SK-N-SH (cell line): Measurements from ENCODE around the gene ZFP92. TPM values are rescaled to one million over a fixed set of nuclear protein-coding genes. Genes with fewer than 3 reads are reported as not detected.

Source experiments
- CTCF ChIA-PET: fragments of 300-600, 350-600 bp; formaldehyde crosslinking; extraction: SDS; loops from one replicate; lab custom pipeline; 2021; lab: Yijun Ruan, JAX
- POLR2A ChIA-PET: fragments of 350-600 bp; sonication (Branson Sonifier 250); formaldehyde crosslinking; extraction: SDS; loops from one replicate; lab custom pipeline; 2020; ENCODE audit warnings: antibody characterized with exemption, inconsistent platforms; lab: Yijun Ruan, JAX
- DNase-seq: peaks from one replicate; pipeline ENCODE4 v3.0.0; 2012
- H2AFZ ChIP-seq: fragments of 200-600 bp; sonication (generic); 2 replicates; pipeline ENCODE4 v1.8.1; 2016; ENCODE audit warnings: antibody characterized with exemption, mild to moderate bottlenecking, low read depth
- H3F3A ChIP-seq: fragments of 200-600 bp; sonication (generic); replicated peaks from 2 replicates; pipeline ENCODE3; 2016; ENCODE audit warnings: antibody characterized with exemption, mild to moderate bottlenecking; ENCODE audit not compliant: insufficient read depth
- H3K27ac ChIP-seq, 2 experiments: fragments of 200-500 bp in 1 of 2; fragments of 200-600 bp in 1 of 2; sonication (Bioruptor generic) in 1 of 2; sonication (generic), shearing (Covaris generic) in 1 of 2; 2 replicates each; pipeline versions ENCODE4 v1.5.1 to v1.6.1; 2014 to 2016; ENCODE audit warnings: low read depth in 2 of 2, inconsistent platforms in 1 of 2, low read length in 1 of 2, mild to moderate bottlenecking in 1 of 2, mixed read lengths in 1 of 2
- H3K27me3 ChIP-seq: fragments of 200-600 bp; sonication (generic), shearing (Covaris generic); 2 replicates; pipeline ENCODE4 v1.6.1; 2016; ENCODE audit warnings: mixed run types; ENCODE audit not compliant: insufficient read depth
- H3K36me3 ChIP-seq, 2 experiments: fragments of 200-500 bp in 1 of 2; fragments of 200-600 bp in 1 of 2; sonication (Bioruptor generic) in 1 of 2; sonication (generic) in 1 of 2; replicated peaks in 1 of 2; 2 replicates each; pipeline versions ENCODE3 to v1.5.1; 2014 to 2016; ENCODE audit warnings: low read length in 1 of 2, mild to moderate bottlenecking in 1 of 2; ENCODE audit not compliant: insufficient read depth in 2 of 2, control insufficient read depth in 1 of 2
- H3K4me1 ChIP-seq, 2 experiments: fragments of 200-500 bp in 1 of 2; fragments of 200-600 bp in 1 of 2; sonication (Bioruptor generic) in 1 of 2; sonication (generic), shearing (Covaris generic) in 1 of 2; 2 replicates each; pipeline versions ENCODE4 v1.5.1 to v1.6.1; 2014 to 2016; ENCODE audit warnings: low read depth in 1 of 2, low read length in 1 of 2, mixed run types in 1 of 2; ENCODE audit not compliant: insufficient read depth in 2 of 2, control insufficient read depth in 1 of 2
- H3K4me2 ChIP-seq: fragments of 200-600 bp; sonication (generic), shearing (Covaris generic); 2 replicates; pipeline ENCODE4 v1.6.1; 2017; ENCODE audit warnings: mixed run types
- H3K4me3 ChIP-seq, 2 experiments: fragments of 200-500 bp in 1 of 2; fragments of 200-600 bp in 1 of 2; sonication (Bioruptor generic) in 1 of 2; sonication (generic), shearing (Covaris generic) in 1 of 2; 2 replicates each; pipeline versions ENCODE4 v1.5.1 to v1.8.1; 2014 to 2016; ENCODE audit warnings: low read depth in 2 of 2, inconsistent platforms in 1 of 2, low read length in 1 of 2, mild to moderate bottlenecking in 1 of 2, mixed read lengths in 1 of 2, moderate library complexity in 1 of 2
- H3K79me2 ChIP-seq: fragments of 200-600 bp; sonication (generic); 2 replicates; pipeline ENCODE4 v1.8.1; 2017; ENCODE audit warnings: mild to moderate bottlenecking; ENCODE audit not compliant: insufficient read depth
- H3K9ac ChIP-seq: fragments of 200-600 bp; sonication (generic); 2 replicates; pipeline ENCODE4 v1.6.1; 2017; ENCODE audit warnings: mixed run types
- H3K9me2 ChIP-seq: fragments of 200-600 bp; sonication (generic); 2 replicates; pipeline ENCODE4 v1.6.1; 2017; ENCODE audit warnings: mixed run types
- H3K9me3 ChIP-seq: fragments of 200-600 bp; sonication (generic); 2 replicates; pipeline ENCODE4 v1.6.1; 2017; ENCODE audit warnings: mixed run types, mild to moderate bottlenecking, moderate library complexity
- H4K20me1 ChIP-seq: fragments of 200-600 bp; sonication (generic); 2 replicates; pipeline ENCODE4 v1.6.1; 2017; ENCODE audit warnings: mild to moderate bottlenecking, mixed run types; ENCODE audit not compliant: insufficient read depth
- CTCF ChIP-seq: fragments of 200-600 bp; sonication (generic); IDR thresholded peaks from 2 replicates; pipeline ENCODE4 v1.6.1; 2017; ENCODE audit warnings: antibody characterized with exemption, mild to moderate bottlenecking, moderate library complexity
- EP300 ChIP-seq, 2 experiments: IDR thresholded peaks; 2 replicates each; pipeline versions ENCODE4 v1.4.0 to v1.6.1; 2012; ENCODE audit warnings: borderline replicate concordance in 1 of 2, low read depth in 1 of 2, low read length in 1 of 2
- EZH2phosphoT487 ChIP-seq: fragments of 200-600 bp; sonication (generic); IDR thresholded peaks from 2 replicates; pipeline ENCODE4 v1.6.1; 2017; ENCODE audit warnings: low read depth, mixed run types, mild to moderate bottlenecking, antibody characterized with exemption, moderate library complexity, borderline replicate concordance
- FOXJ3 ChIP-seq: sonication (generic); formaldehyde crosslinking; IDR thresholded peaks from 2 replicates; pipeline ENCODE4 v1.5.1; 2020; ENCODE audit warnings: mild to moderate bottlenecking, missing genetic modification reagents
- GABPA ChIP-seq: IDR thresholded peaks from 2 replicates; pipeline ENCODE4 v1.4.0; 2012; ENCODE audit warnings: low read depth, mild to moderate bottlenecking
- GATA2 ChIP-seq: sonication (generic); formaldehyde crosslinking; IDR thresholded peaks from 2 replicates; pipeline ENCODE4 v1.5.0; 2020; ENCODE audit warnings: mild to moderate bottlenecking, missing genetic modification reagents
- IRF3 ChIP-seq: fragments of 150-350 bp; IDR thresholded peaks from 2 replicates; pipeline ENCODE4 v1.6.1; 2016; ENCODE audit warnings: mild to moderate bottlenecking, low read depth, low read length
- JUND ChIP-seq: IDR thresholded peaks from 2 replicates; pipeline ENCODE4 v1.4.0; 2012
- MXI1 ChIP-seq: IDR thresholded peaks from 2 replicates; pipeline ENCODE4 v1.6.1; 2012; ENCODE audit warnings: mild to moderate bottlenecking, low read depth, low read length, improper control_type of control experiment
- POLR2AphosphoS5 ChIP-seq: IDR thresholded peaks from 2 replicates; pipeline ENCODE4 v1.6.1; 2012; ENCODE audit warnings: low read depth, low read length
- RAD21 ChIP-seq: IDR thresholded peaks from 2 replicates; pipeline ENCODE4 v1.6.1; 2012; ENCODE audit warnings: mild to moderate bottlenecking, low read length
- SIN3A ChIP-seq: IDR thresholded peaks from 2 replicates; pipeline ENCODE4 v1.6.1; 2012; ENCODE audit warnings: low read depth, mild to moderate bottlenecking, low read length, moderate library complexity, borderline replicate concordance
- TEAD4 ChIP-seq: IDR thresholded peaks from 2 replicates; pipeline ENCODE4 v1.4.0; 2012; ENCODE audit warnings: mild to moderate bottlenecking, borderline replicate concordance; ENCODE audit not compliant: insufficient read depth
- YY1 ChIP-seq: IDR thresholded peaks from 2 replicates; pipeline ENCODE4 v1.4.0; 2012; ENCODE audit warnings: low read depth, mild to moderate bottlenecking
- WGBS: methylation state at CpG from one replicate; pipeline ENCODE4 v1.1.6; 2017; ENCODE audit warnings: low lambda C conversion rate; 5-methylcytosine and 5-hydroxymethylcytosine counted together
- polyA plus RNA-seq, 3 experiments: library from polyadenylated mRNA; depleted of rRNA; stranded (reverse); fragments of >200 nt; gene quantifications; 2 replicates each; pipeline ENCODE4 v1.2.3, GENCODE V29; 2012
- TF ChIP-seq, protein P1 (sequence below): IDR thresholded peaks from 2 replicates; pipeline ENCODE4 v1.4.0; 2012; ENCODE audit warnings: low read depth, borderline replicate concordance
- TF ChIP-seq, protein P2 (sequence below): IDR thresholded peaks from 2 replicates; pipeline ENCODE4; 2012

ZFP92 gene
- polyA plus RNA-seq, 1 of the 3 experiments (the other 2 are of a cell fraction), result 0.28 TPM

DNA sequence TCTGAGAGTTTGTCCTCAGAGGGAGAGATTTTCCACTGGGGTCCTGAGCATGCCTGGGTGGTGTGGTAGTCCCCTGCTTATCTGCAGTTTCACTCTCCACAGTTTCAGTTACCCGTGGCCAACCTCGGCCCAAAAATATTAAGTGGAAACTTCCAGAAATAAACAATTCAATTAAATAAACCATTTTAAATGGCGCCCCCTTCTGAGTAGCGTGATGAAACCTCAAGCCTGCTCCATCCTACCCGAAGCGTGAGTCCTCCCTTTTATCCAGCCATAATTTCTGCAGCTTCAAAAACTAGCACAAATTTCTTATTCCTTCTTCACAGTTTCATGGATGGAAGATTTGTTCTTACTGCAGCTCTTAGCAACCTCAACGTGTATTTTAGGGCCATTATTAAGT, 36.8 kb upstream of the ZFP92 start:
- CTCF ChIA-PET, result no interaction called here

GRCh38 chrX:153375571-153375970, 35.7 kb upstream of the ZFP92 start:
- Histone ChIP-seq H3K27ac (no peak overlapping the region), H3K9me2 (no peaks in the 10 kb centered on the region), H3F3A (no peaks in the 10 kb centered on the region), H3K36me3 (no peaks in the 10 kb centered on the region), H2AFZ (no peak overlapping the region), H3K4me1 (peaks cover 0 to 3% of the 10 kb centered on the region in 2 experiments; a peak in 1 of 4 replicates), H4K20me1 (no peaks in the 10 kb centered on the region), H3K4me2 (no peak overlapping the region), H3K79me2 (no peaks in the 10 kb centered on the region), H3K9ac (no peak overlapping the region), H3K9me3 (no peaks in the 10 kb centered on the region), H3K4me3 (no peak overlapping the region), H3K27me3 (peaks cover 15% of the 10 kb centered on the region)
- ChIA-PET CTCF (no interaction called here), POLR2A (no interaction called here)
- no peak for DNase-seq
- 17% methylated on average over 5 of the region's 5 CpGs for WGBS
- TF ChIP-seq, protein P1, sequence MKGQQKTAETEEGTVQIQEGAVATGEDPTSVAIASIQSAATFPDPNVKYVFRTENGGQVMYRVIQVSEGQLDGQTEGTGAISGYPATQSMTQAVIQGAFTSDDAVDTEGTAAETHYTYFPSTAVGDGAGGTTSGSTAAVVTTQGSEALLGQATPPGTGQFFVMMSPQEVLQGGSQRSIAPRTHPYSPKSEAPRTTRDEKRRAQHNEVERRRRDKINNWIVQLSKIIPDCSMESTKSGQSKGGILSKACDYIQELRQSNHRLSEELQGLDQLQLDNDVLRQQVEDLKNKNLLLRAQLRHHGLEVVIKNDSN, result no peak
- no peak for TF ChIP-seq RAD21
- TF ChIP-seq FOXJ3, result no peak
- TF ChIP-seq, protein P2, sequence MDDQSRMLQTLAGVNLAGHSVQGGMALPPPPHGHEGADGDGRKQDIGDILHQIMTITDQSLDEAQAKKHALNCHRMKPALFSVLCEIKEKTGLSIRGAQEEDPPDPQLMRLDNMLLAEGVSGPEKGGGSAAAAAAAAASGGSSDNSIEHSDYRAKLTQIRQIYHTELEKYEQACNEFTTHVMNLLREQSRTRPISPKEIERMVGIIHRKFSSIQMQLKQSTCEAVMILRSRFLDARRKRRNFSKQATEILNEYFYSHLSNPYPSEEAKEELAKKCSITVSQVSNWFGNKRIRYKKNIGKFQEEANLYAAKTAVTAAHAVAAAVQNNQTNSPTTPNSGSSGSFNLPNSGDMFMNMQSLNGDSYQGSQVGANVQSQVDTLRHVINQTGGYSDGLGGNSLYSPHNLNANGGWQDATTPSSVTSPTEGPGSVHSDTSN, result no peak
- TF ChIP-seq YY1, result no peak
- no peak for TF ChIP-seq EP300 (IDR thresholded peaks at IDR 0.05; ENCODE audit: borderline replicate concordance in 1 of 2, low read depth in 1 of 2, low read length in 1 of 2)
- no peak for TF ChIP-seq JUND
- no peak for TF ChIP-seq GABPA
- TF ChIP-seq MXI1, result no peak
- TF ChIP-seq SIN3A, result no peak
- TF ChIP-seq POLR2AphosphoS5, result no peak
- no peak for TF ChIP-seq EZH2phosphoT487
- TF ChIP-seq CTCF, result no peak
- TF ChIP-seq GATA2, result no peak
- no peak for TF ChIP-seq TEAD4

More for the DNA sequence above, 36.8 kb upstream of the ZFP92 start:
- DNase-seq, result no peak
- Histone ChIP-seq H3F3A (no peaks in the 10 kb centered on the region), H3K9me3 (no peaks in the 10 kb centered on the region), H3K9ac (no peak overlapping the region), H2AFZ (no peak overlapping the region), H4K20me1 (no peaks in the 10 kb centered on the region), H3K9me2 (no peaks in the 10 kb centered on the region), H3K4me1 (no peaks in the 10 kb centered on the region; a peak in 1 of 4 replicates), H3K4me3 (no peak overlapping the region), H3K36me3 (no peaks in the 10 kb centered on the region), H3K27ac (no peak overlapping the region), H3K79me2 (no peaks in the 10 kb centered on the region), H3K4me2 (no peak overlapping the region), H3K27me3 (peaks cover 15% of the 10 kb centered on the region)
- TF ChIP-seq CTCF (peak; percentile 25; the same call in 1 of the 2 replicates), IRF3 (no peak)
- POLR2A ChIA-PET, result interaction anchor here (0.5 kb wide), 1 partner anchor 419 kb away, joined by 3 read pairs; no protein-coding TSS in a partner anchor
- WGBS, result 39% methylated on average over 7 of the region's 7 CpGs
